Right ventricle myocardium inferior (tissue), 1 donor: ENCODE measurements around the gene KIR3DL1. TPM values are rescaled to one million over a fixed set of nuclear protein-coding genes. Genes with fewer than 3 reads are reported as not detected.
"Not testable (repeated sequence)": the region's sequence is repeated elsewhere in the genome, so short reads cannot be mapped to it uniquely, and the experiment has no call there.

Experiments used
- ATAC-seq: fragments of 200-7000 bp; cut with Tn5 transposase; one replicate; pipeline ENCODE4 v1.9.1; 2020; ENCODE audit warnings: mild to moderate bottlenecking, moderate library complexity
- DNase-seq: peaks from one replicate; pipeline ENCODE4 v3.0.0; 2021; ENCODE audit errors: missing footprints
- intact Hi-C: fragments of 100-400 bp; cut with DNase I; formaldehyde crosslinking; loops from one replicate; pipeline ENCODE4 v1.11.0; 2022
- long read RNA-seq: library from polyadenylated mRNA; unstranded; transcript quantifications from one replicate; pipeline ENCODE4 v2.0.0, GENCODE V29; 2021
- total RNA-seq: library from RNA; stranded (reverse); fragmentation: NEBNext Ultra II Directional; extraction: Animal tissue kit (Norgen Biotek cat#: 25700); gene quantifications from one replicate; pipeline ENCODE4 v1.2.1, GENCODE V29; 2021
- donor health status: DM: no; HTN: yes; CAD: no; lungs with severe emphysema.

KIR3DL1 gene
- not detected for total RNA-seq
- long read RNA-seq: 0 reads

DNA sequence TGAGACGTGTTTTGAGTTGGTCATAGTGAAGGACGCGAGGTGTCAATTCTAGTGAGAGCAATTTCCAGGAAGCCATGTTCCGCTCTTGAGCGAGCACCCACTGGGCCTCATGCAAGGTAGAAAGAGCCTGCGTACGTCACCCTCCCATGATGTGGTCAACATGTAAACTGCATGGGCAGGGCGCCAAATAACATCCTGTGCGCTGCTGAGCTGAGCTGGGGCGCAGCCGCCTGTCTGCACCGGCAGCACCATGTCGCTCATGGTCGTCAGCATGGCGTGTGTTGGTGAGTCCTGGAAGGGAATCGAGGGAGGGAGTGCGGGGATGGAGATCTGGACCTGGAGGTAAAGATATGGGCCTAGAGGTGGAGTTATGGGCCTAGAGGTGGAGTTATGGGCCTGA, at the start of gene KIR3DL1:
Gene KIR3DL1, plus strand, starts transcription at position 218 of the 400 bp plus-strand sequence.
- intact Hi-C loops, DNase-seq, ATAC-seq: not testable (repeated sequence)

DNA sequence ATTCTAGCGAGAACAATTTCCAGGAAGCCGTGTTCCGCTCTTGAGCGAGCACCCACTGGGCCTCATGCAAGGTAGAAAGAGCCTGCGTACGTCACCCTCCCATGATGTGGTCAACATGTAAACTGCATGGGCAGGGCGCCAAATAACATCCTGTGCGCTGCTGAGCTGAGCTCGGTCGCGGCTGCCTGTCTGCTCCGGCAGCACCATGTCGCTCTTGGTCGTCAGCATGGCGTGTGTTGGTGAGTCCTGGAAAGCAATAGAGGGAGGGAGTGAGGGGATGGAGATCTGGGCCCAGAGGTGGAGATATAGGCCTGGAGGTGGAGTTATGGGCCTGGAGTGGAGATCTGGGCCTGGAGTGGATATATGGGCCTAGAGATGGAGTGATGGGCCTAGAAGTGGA, 46.6 kb upstream of the KIR3DL1 start, which contains the start of gene KIR2DL1:
Gene KIR2DL1, plus strand, starts transcription at position 148 of the 400 bp plus-strand sequence. Its CDS starts 58 bp downstream, at position 206.
- DNase-seq, intact Hi-C loops, ATAC-seq: not testable (repeated sequence)

DNA sequence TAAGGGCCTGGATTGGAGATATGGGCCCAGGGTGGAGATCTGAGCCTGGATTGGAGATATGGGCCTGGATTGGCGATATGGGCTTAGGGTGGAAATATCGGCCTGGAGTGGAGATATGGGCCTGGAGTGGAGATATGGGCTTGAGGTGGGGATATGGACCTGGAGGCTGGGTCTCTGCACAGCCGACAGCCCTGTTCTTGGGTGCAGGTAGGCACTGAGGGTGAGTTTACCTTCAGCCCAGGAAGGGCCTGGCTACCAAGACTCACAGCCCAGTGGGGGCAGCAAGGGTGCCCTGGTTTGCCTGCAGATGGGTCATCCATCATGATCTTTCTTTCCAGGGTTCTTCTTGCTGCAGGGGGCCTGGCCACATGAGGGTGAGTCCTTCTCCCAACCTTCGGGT, 45.8 kb upstream of the KIR3DL1 start:
- intact Hi-C loops, DNase-seq, ATAC-seq: not testable (repeated sequence)

DNA sequence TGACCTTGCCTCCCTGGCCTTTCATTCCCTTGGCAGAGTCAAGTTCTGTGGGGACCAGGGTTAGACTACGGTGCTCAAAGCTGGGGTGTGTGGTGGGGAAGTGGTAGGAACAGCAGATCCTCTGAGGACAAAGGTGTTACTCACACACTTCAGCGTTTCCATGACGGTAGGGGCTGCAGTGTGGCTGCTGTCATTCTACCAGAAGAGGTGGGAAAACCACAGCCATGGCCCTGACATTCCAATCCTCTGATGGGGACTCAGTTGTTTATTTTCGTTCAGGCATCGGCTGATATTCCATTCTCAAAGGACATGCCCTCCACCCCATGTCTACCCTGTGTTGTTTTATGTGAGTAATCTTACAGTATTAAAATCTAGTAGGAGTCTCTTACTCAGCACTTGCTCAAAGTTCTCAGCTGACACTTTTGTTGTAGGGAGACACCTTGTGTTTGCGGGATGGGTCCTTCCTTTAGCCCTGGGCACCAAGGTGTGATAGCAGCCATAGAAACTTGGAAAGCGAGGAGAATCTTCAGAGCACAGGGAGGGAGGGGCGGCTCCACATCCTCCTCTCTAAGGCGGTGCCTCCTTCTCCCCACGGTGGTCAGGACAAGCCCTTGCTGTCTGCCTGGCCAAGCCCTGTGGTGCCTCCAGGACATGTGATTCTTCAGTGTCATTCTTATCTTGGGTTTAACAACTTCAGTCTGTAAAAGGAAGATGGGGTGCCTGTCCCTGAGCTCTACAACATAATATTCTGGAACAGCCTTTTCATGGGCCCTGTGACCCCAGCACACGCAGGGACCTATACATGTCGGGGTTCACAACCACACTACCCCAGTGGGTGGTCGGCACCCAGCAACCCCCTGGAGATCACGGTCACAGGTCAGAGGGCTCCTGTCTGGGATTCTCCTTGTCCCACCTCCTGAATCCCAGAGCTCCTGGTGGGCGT, 45.0 kb upstream of the KIR3DL1 start:
- ATAC-seq, intact Hi-C loops, DNase-seq: not testable (repeated sequence)

DNA sequence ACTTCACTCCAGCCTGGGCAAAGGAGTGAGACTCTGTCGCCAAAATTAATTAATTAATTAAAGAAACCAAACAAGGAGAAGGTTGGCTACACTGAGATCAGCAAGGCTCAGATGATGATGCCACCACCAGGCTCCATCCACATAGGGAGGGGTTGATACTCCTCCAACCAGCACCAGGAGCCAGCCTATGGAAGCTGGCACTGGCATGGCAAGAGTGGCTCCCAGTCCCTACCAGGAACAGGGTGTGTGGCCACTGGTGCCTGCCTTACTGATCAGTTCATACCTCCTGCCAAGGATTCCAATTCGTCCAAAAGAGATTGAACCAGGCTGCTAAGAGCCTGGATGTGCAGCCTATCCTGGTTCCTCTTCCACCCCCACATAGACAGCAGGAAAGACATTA, 43.6 kb upstream of the KIR3DL1 start:
- DNase-seq, intact Hi-C loops, ATAC-seq: not testable (repeated sequence)

DNA sequence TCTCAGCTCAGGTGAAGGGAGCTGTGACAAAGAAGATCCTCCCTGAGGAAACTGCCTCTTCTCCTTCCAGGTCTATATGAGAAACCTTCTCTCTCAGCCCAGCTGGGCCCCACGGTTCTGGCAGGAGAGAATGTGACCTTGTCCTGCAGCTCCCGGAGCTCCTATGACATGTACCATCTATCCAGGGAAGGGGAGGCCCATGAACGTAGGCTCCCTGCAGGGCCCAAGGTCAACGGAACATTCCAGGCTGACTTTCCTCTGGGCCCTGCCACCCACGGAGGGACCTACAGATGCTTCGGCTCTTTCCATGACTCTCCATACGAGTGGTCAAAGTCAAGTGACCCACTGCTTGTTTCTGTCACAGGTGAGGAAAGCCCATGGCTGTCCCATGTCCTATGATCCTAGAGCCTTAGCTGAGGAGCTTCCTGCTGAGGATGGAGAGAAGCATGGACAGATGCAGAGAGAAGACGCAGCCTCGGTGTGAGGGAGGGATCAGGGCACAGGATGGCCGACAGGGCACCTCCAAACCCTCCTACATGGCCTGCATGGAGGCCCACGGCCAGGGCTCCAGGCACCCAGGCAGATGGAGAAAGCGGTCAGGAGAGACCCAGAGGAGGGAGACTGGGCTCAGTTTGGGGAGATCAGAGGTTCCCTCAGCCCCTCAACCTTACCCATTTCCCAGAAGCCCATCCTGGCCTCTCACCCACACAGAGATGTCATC, 41.0 kb upstream of the KIR3DL1 start:
- intact Hi-C loops, ATAC-seq, DNase-seq: not testable (repeated sequence)

DNA sequence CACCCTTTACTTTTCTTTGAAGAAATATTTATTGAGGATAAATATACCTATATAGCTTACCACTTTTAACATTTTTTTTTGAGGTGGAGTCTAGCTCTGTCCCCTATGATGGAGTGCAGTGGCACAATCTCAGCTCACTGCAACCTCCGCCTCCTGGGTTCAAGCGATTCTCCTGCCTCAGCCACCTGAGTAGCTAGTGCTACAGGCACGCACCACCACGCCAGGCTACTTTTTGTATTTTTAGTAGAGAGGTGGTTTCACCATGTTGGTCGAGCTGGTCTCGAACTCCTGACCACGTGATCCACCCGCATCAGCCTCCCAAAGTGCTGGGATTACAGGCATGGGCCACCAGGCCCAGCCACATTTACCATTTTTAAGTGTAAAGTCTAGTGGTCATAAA, 40.4 kb upstream of the KIR3DL1 start:
- intact Hi-C loops, ATAC-seq, DNase-seq: not testable (repeated sequence)

DNA sequence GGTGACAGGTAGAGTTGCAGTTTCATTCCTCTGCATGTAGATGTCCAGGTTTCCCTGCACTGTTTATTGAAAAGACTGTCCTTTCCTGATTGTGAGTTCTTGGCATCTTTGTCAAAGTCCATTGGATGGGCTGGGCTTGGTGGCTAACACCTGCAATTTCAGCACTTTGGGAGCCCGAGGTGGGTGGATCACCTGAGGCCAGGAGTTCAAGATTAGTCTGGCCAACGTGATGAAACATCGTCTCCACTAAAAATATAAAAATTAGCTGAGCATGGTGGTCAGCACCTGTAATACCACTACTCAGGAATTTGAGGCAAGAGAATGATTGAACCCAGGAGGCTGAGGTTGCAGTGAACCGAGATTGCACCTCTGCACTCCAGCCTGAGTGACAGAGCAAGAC, 38.4 kb upstream of the KIR3DL1 start:
- DNase-seq, ATAC-seq, intact Hi-C loops: not testable (repeated sequence)

DNA sequence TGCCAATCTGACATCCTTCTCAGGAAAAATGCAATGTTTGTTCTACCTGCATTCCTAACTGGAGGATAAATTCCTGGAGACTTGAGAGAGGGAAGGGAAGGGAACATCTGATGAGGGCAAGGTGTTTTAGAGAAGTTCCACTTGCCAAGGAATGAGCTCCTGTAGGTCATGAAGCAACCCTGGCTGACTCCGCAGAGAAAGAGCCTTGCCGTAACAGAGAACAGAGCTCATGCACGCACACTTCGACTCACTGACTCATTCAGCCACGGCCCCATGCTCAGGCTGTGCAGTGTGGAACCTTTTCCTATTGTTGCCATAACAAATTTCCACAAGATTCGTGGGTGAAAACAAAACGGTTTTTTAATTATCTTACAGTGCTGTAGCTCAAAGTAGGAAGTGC, 37.4 kb upstream of the KIR3DL1 start:
- intact Hi-C loops, ATAC-seq, DNase-seq: not testable (repeated sequence)

DNA sequence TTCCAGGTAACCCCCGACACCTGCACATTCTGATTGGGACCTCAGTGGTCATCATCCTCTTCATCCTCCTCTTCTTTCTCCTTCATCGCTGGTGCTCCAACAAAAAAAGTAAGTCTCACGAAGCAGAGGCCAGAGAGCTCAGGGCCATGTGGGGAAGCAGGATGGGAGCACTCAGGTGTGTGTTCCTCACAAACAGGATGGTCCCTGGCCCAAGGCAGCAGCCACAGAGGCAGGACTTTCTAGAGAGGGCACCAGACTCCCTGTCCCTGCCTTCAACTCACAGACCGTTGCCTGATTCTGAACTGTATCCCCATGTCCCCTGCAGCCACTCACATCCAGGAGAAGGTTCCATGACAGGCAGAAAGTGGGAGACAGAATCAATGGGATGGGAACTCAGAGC, 33.4 kb upstream of the KIR3DL1 start:
- ATAC-seq, DNase-seq, intact Hi-C loops: not testable (repeated sequence)

DNA sequence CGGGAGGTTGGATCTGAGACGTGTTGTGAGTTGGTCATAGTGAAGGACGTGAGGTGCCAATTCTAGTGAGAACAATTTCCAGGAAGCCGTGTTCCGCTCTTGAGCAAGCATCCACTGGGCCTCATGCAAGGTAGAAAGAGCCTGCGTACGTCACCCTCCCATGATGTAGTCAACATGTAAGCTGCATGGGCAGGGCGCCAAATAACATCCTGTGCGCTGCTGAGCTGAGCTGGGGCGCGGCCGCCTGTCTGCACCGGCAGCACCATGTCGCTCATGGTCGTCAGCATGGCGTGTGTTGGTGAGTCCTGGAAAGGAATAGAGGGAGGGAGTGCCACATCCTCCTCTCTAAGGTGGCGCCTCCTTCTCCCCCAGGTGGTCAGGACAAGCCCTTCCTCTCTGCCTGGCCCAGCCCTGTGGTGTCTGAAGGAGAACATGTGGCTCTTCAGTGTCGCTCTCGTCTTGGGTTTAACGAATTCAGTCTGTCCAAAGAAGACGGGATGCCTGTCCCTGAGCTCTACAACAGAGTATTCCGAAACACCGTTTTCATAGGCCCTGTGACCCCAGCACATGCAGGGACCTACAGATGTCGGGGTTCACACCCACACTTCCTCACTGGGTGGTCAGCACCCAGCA, 30.1 kb upstream of the KIR3DL1 start:
- ATAC-seq, DNase-seq, intact Hi-C loops: not testable (repeated sequence)

DNA sequence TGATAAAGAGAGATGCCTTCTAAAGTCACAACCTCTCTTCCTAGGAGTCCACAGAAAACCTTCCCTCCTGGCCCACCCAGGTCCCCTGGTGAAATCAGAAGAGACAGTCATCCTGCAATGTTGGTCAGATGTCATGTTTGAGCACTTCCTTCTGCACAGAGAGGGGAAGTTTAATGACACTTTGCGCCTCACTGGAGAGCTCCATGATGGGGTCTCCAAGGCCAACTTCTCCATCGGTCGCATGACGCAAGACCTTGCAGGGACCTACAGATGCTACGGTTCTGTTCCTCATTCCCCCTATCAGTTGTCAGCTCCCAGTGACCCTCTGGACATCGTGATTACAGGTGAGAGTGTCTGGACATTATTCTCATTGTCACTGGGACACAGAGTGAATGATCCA, 28.1 kb upstream of the KIR3DL1 start:
- intact Hi-C loops, ATAC-seq, DNase-seq: not testable (repeated sequence)

DNA sequence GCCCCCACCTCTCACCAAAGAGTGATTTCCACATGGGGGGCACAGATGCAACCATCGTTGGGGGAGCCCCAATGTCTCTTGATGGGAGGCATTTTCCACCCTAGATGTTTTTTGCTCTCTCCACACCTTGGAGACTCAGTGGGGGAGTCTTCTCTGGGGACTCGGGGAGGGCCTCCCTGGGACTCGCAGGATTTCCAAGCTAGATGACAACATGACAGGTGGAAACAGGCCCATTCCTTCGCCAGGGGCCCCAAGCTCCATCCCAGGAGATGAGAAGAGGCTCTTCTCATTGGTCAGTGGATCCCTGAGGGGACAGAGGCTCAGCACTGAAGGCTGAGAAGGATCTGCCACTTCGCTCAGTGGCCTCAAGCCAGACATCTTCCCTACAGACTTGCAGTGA, 25.6 kb upstream of the KIR3DL1 start:
- intact Hi-C loops: no loop called here
- no peak for DNase-seq
- no peak for ATAC-seq

DNA sequence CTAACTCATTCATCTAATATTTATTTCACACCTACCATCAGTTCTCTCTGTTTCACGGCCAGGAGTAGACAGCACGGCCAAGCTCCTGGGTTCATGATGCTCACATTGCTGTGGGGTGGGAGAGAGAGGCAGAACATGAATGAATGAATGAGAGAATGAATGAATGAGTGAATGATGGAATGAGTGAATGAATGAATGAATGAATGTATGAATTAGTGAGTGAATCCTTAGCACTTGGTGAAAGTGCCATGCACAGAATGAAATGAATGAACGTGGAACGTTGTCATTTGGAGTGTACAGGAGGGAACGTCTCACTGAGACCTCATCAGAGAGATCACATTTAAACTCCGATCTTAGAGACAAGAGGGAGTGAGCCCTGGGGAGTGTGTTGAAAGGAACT, 24.8 kb upstream of the KIR3DL1 start:
- ATAC-seq: no peak
- no peak for DNase-seq
- intact Hi-C loops: no loop called here

DNA sequence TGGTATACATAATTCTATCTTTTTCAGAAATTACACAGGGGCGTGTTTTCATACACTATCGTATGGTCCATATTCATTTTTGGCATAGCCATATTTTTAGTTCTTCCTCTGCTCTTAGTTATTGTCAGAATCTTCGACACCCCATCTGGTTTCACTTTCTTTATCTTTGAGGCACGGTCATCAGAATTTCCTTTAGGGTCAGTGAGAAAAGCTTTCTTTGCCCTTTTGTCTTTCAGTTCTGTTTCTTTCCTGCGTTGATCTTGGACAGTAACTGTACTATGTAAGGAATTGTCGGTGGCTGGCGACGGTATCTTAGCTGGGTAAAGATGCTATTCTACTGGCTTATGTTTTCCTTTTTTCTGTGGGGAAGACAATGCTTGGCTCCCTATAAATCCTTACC, 23.5 kb upstream of the KIR3DL1 start:
- no peak for DNase-seq
- intact Hi-C loops: no loop called here
- ATAC-seq: no peak

DNA sequence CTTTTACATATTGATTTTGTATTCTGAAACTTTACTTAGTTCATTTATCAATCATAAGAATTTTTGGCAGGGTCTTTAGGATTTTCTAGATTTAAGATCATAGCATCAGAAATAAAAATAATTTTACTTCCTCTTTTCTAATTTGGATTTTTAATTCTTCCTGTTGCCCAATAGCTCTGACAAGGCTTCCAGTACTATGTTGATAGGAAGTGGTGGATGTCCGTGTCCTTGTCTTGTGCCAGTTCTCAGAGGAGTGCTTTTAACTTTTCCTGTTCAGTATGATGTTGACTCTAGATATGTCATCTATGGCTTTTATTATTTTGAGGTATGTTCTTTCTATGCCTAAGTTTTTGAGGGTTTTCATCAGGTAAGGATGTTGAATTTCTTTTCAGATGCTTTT, 20.5 kb upstream of the KIR3DL1 start:
- no peak for ATAC-seq

DNA sequence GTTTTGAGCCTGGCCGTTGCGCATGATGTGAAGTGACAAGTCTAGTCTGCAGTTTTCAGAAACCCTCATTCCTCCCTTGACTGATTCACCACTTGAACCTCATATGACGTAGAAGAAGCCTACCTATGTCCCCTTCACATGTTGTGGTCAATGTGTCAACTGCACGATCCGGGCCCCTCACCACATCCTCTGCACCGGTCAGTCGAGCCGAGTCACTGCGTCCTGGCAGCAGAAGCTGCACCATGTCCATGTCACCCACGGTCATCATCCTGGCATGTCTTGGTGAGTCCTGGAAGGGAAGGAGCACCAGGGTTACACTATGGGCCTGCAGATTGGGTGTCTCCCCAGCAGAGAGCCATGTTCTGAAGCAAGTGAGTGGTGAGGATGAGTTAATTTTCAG, 12.9 kb upstream of the KIR3DL1 start, which contains the start of gene KIR2DL4:
Gene KIR2DL4, plus strand, starts transcription at position 201 of the 400 bp plus-strand sequence. Its CDS starts 42 bp downstream, at position 243.
- intact Hi-C loops: no loop called here
- DNase-seq: no peak
- no peak for ATAC-seq

More for the DNA sequence above, 20.5 kb upstream of the KIR3DL1 start:
- intact Hi-C loops: no loop called here
- no peak for DNase-seq

DNA sequence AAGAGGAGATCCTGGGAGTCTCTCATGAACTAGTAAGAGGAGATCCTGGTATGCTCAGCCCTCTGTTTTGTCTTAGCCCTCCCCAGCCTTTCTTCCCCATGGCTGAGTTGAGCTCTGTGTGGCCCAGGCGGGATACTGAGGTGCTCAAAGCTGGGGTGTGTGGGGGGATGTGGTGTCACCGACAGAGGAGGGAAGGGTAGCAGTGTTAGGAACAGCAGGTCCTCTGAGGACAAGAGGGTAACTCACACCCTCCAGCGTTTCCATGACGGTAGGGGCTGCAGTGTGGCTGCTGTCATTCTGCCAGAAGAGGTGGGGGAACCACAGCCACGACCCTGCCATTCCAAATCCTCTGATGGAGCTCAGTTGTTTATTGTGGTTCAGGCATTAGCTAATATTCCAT, 12.2 kb upstream of the KIR3DL1 start:
- no peak for ATAC-seq
- intact Hi-C loops: no loop called here

DNA sequence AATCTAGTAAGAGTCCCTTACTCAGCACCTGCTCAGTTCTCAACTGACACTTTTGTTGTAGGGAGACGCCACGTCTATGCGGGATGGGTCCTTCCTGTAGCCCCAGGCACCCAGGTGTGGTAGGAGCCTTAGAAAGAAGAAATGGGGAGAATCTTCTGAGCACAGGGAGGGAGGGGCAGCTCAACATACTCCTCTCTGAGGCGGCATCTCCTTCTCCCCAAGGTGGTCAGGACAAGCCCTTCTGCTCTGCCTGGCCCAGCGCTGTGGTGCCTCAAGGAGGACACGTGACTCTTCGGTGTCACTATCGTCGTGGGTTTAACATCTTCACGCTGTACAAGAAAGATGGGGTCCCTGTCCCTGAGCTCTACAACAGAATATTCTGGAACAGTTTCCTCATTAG, 11.7 kb upstream of the KIR3DL1 start:
- intact Hi-C loops: no loop called here
- no peak for ATAC-seq
- DNase-seq: no peak

More for the DNA sequence above, 12.2 kb upstream of the KIR3DL1 start:
- no peak for DNase-seq
